Measurements from ENCODE around the gene RPRD2.

The RPRD2 gene

DNA sequence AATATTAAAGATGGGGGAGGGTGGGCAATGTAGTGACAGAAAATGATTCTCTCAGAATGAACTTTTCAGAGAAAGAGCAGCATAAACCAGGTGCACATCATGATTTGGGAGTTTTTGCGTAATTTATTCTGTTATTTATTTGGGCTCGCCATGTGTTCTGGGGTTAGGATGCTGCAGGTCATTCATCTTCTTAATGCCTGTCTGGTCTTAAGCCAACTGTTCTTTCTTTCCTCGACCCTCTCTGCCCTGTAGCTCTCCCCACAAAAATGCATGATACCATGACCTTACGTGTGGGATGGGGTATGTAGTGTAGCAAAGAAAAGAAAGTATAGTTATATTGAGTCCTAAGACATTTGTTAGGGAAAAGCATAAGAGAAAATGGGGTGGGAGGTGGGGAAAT, 110.9 kb downstream of the RPRD2 start:
- ATAC-seq: no peak
- no peak for DNase-seq (ENCODE audit: low spot score in 2 of 2)
- Mint-ChIP-seq H3K4me3 (no peak overlapping the region), H3K4me1 (peaks cover 12% of the 10 kb centered on the region), H3K36me3 (peaks cover 46% of the 10 kb centered on the region), H3K9me3 (no peaks in the 10 kb centered on the region), H3K27ac (peak overlapping the region; percentile 81)

DNA sequence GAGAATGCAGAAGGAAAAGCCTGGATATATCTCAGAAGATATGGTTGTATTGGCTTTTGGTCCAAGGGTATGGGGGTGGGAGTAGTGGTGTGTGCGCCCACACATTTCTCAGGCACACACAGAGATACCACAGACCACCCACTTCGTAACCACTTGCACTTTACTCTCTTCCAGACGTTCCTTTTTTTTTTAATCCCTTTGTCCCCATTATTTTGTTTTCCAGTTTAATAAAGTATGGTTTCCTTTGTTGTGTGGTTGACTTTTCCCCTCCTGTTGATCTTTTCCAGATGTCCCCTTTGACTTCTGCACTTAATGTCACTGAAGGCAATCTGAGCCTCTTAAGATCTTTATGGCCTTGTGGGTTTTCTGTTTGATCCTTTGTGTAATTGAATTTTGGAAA, 112.8 kb downstream of the RPRD2 start:
- Mint-ChIP-seq H3K27ac (no peak overlapping the region), H3K9me3 (no peaks in the 10 kb centered on the region), H3K4me3 (no peak overlapping the region), H3K4me1 (peaks cover 8% of the 10 kb centered on the region), H3K36me3 (peaks cover 29% of the 10 kb centered on the region)
- ATAC-seq: no peak
- no peak for DNase-seq (ENCODE audit: low spot score in 2 of 2)

DNA sequence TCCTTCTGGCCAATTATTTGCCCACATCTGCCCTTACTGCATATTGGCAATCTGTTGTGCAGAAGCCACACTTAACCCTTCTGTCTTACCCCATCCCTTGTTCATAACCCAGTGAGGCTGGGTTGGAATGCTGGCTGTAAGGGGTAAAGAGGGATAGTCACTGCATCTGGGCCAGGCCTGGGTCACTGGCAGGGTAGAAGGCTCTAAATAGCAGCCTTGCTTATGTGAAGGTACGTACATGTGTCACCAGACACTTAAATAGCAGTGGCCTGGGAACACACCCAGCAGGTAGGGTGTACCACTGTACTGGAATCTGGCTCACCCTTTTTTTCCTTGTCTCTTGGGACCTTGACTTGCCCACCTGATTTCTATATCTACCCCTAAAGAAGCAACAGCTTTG, 113.4 kb downstream of the RPRD2 start:
- Mint-ChIP-seq H3K27ac (peak overlapping the region; percentile 50), H3K4me3 (no peak overlapping the region), H3K9me3 (no peaks in the 10 kb centered on the region), H3K4me1 (peaks cover 6% of the 10 kb centered on the region), H3K36me3 (peaks cover 24% of the 10 kb centered on the region)
- no peak for DNase-seq (ENCODE audit: low spot score in 2 of 2)
- peak; percentile 36 for ATAC-seq

DNA sequence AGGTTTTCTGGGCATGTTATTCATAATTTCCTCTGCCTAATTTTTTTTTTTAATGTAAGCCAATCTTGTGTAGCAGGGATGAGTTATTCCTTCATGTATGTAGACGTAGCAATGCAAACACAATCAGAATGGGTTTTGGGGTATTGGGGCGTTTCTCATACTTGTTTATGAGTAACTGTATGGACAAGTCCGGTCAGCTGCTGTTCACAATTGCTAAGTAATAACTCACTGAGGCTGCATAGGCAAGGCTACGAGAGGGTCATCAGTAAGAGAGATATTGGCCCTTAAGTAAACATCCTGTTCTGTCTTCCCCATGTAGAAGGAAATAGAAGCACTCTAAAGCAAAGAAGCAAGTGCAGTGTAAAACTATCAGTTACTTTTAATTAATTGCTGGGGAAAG, 113.8 kb downstream of the RPRD2 start:
- H3K4me3 Mint-ChIP-seq: no peak overlapping the region

DNA sequence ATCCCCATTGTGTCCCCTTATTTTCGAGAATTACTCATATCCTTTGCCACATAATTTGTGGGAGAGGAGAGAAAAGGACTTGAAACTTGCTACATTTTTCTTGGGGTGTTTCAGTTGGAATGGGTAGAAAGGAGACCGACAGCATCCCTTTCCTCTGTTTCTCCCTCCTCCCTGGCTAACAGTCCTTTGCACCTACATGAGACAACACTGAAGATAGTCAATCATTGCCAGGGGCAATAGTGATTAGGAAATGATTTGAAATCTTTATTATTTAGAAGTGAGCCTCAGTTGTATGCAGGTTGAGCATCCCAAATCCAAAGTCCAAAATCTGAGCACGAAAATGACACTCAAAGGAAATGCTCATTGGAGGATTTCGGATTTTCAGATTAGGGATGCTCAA, 115.4 kb downstream of the RPRD2 start:
- Mint-ChIP-seq H3K4me1 (peaks cover 6% of the 10 kb centered on the region), H3K9me3 (no peaks in the 10 kb centered on the region), H3K27ac (no peak overlapping the region), H3K36me3 (peaks cover 3% of the 10 kb centered on the region), H3K4me3 (no peak overlapping the region)
- no peak for ATAC-seq
- no peak for DNase-seq (ENCODE audit: low spot score in 2 of 2)

More for the DNA sequence above, 113.8 kb downstream of the RPRD2 start:
- Mint-ChIP-seq H3K9me3 (no peaks in the 10 kb centered on the region), H3K36me3 (peaks cover 20% of the 10 kb centered on the region), H3K4me1 (peaks cover 6% of the 10 kb centered on the region), H3K27ac (peak overlapping the region; percentile 50)
- DNase-seq (ENCODE audit: low spot score in 2 of 2): no peak
- no peak for ATAC-seq

DNA sequence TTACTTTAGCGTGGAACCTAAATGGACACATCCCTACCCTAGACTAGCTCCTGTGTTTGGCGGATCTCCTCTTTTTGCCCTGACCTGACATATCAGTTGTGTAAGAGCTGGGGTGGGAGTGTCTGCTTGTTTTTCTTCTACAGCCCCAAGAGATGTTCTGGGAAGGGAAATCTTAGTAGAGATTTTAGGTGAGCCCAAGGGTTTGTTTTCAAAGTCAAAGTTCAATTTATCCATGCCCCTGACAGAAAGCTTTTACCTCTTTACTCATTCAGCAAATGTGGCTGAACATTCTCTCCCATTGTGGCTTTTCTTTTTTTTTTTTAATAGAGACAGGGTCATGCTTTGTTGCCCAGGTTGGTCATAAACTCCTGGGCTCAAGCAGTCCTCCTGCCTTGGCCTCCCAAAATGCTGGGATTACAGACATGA, 116.0 kb downstream of the RPRD2 start:
- no peak overlapping the region for H3K4me3 Mint-ChIP-seq
- H3K27ac Mint-ChIP-seq: no peak overlapping the region
- no peak for DNase-seq (ENCODE audit: low spot score in 2 of 2)
- ATAC-seq: no peak
- peaks cover 9% of the 10 kb centered on the region for H3K4me1 Mint-ChIP-seq
- no peaks in the 10 kb centered on the region for H3K36me3 Mint-ChIP-seq
- no peaks in the 10 kb centered on the region for H3K9me3 Mint-ChIP-seq

DNA sequence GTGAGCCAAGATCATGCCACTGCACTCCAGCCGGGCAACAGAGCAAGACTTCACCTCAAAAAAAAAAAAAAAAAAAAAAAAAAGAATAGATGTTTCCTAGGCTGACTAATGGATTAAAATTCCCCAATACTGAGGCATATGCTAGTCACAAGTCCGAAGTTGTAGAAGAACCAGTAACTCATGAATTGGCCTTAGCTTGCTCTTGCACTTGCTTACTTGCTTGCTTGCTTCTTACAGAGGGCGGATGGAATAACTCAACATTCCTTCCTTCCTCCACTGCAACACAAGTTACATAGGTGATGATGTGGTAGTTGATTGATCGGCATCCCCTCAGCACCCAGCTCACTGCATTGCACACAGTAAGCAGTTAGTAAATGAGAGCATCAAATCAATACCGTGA, 120.5 kb downstream of the RPRD2 start:
- Mint-ChIP-seq H3K27ac (no peak overlapping the region), H3K9me3 (no peaks in the 10 kb centered on the region), H3K36me3 (peaks cover 13% of the 10 kb centered on the region), H3K4me1 (peaks cover 27% of the 10 kb centered on the region), H3K4me3 (no peak overlapping the region)
- ATAC-seq (no peak), DNase-seq (ENCODE audit: low spot score in 2 of 2) (no peak)

DNA sequence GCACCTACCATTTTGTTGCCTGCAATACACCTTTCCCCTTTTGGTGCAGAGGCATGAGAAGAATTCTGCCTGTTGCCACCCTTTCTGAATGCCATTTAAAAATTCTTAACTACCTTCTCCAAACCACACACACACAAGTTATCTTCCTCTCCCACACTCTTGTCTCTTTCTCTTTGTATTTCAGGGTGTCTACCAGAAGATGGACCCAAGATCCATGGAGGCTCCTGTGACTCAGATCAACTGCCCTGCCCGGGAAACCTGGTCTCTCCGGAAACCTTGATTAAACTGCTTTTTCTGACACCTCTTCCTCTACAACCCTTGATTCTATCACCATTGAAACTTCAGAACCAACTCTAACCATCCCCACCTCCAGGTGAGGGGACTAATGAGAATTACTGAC, 120.9 kb downstream of the RPRD2 start:
- H3K36me3 Mint-ChIP-seq: peaks cover 16% of the 10 kb centered on the region
- H3K4me3 Mint-ChIP-seq: no peak overlapping the region
- H3K4me1 Mint-ChIP-seq: peaks cover 27% of the 10 kb centered on the region
- ATAC-seq (no peak), DNase-seq (ENCODE audit: low spot score in 2 of 2) (no peak)
- H3K27ac Mint-ChIP-seq: no peak overlapping the region
- H3K9me3 Mint-ChIP-seq: no peaks in the 10 kb centered on the region

DNA sequence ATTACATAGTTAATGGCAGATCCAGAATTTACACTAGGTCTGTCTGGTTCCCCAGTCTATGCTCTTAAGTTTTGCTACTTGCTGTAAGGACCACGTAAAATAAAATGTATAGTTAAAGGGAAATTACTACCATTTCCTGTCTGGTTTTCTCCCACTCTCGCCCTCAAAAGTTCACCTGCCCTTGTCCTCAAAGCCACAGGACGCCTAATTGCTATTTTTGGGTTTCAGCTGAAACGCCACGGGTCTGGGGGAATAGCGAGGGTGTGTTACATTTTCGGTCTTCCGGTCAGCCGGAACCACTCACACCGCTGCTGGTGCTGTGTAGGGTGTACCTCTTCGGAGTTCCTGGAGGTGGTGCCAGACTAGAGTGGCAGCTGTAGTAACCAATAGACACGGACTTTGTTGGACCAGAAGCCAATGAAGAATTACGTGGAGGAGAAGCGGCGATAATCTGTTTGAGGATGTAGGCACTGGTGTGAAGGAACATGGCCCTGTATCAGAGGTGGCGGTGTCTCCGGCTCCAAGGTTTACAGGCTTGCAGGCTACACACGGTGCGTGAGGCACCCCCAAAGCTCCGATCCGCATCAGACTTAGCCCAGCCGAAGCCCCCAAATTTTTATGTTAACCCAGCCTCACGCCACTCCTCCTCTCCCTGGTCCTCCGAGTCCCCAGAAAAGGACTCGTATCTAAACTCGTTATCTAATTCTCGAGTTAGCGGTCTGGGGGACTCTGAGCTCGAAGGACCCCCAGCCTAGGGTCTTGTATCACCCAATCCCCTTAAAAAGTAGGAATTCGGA, 123.2 kb downstream of the RPRD2 start, which contains the start of gene TARS2:
Gene TARS2 (plus strand): TSS at position 454 of the 797 bp plus-strand sequence. CDS start 32 bp downstream, at position 486.
- DNase-seq (ENCODE audit: low spot score in 2 of 2) (peak; percentile 92 to 99), ATAC-seq (peak; percentile 100)
- peak within 1 kb of the TSS; percentile 91 for H3K27ac Mint-ChIP-seq
- H3K4me1 Mint-ChIP-seq: peaks cover 27% of the 10 kb centered on the region
- H3K4me3 Mint-ChIP-seq: peak within 1 kb of the TSS; percentile 95
- H3K36me3 Mint-ChIP-seq: peaks cover 39% of the 10 kb centered on the region
- H3K9me3 Mint-ChIP-seq: no peaks in the 10 kb centered on the region

DNA sequence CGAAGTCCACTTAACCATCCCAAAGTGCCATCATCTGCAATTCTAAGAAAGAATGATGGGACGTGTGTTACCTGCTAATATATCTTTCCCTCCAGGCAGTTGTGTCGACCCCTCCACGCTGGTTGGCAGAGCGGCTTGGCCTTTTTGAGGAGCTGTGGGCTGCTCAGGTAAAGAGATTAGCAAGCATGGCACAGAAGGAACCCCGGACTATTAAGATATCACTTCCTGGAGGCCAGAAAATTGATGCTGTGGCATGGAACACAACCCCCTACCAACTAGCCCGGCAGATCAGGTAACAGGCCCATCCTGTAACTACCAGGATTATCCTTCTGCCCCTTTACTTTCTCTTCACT, 123.8 kb downstream of the RPRD2 start:
- peak overlapping the region; percentile 91 for H3K27ac Mint-ChIP-seq
- DNase-seq (ENCODE audit: low spot score in 2 of 2) (no peak), ATAC-seq (no peak)
- H3K4me3 Mint-ChIP-seq: peak overlapping the region; percentile 95
- no peaks in the 10 kb centered on the region for H3K9me3 Mint-ChIP-seq
- H3K4me1 Mint-ChIP-seq: peaks cover 27% of the 10 kb centered on the region
- H3K36me3 Mint-ChIP-seq: peaks cover 45% of the 10 kb centered on the region

DNA sequence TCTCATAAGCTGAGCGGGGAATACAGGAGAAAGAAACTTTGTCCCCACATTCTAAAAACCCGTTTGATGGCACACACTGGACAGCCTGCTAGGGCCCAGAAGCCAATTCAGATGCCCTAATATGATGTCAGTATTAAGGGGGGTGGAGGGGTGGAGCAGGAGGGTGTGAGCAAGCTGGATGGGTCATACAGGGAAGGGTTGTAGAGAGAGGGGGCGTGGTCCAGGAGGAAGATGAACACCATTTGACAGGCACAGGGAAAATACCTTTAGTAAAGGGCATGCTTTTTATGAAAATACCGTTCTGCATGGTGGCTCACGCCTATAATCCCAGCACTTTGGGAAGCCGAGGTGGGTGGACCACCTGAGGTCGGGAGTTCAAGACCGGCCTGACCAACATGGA, 129.2 kb downstream of the RPRD2 start:
- no peak overlapping the region for H3K4me3 Mint-ChIP-seq
- no peak for DNase-seq (ENCODE audit: low spot score in 2 of 2)
- peaks cover 13% of the 10 kb centered on the region for H3K4me1 Mint-ChIP-seq
- no peaks in the 10 kb centered on the region for H3K9me3 Mint-ChIP-seq
- ATAC-seq: no peak
- H3K36me3 Mint-ChIP-seq: peaks cover 92% of the 10 kb centered on the region
- no peak overlapping the region for H3K27ac Mint-ChIP-seq

DNA sequence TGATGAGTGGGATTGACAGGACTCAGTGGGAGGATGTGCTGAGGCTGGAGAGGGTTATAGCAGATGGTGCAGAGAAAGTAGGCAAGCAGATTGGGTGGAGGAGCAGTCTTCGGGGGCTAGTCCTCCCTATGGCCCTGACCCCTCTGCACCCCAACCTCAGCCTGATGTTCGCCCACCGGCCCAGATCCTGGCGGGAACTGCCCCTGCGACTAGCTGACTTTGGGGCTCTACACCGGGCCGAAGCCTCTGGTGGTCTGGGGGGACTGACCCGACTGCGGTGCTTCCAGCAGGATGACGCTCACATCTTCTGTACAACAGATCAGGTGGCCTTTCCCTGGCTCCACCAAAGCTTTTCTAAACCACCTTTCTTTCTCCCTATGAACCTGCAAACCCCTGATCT, 134.4 kb downstream of the RPRD2 start:
- Mint-ChIP-seq H3K27ac (peak overlapping the region; percentile 9), H3K4me1 (no peaks in the 10 kb centered on the region), H3K9me3 (no peaks in the 10 kb centered on the region), H3K36me3 (peaks cover 99% of the 10 kb centered on the region), H3K4me3 (no peak overlapping the region)
- no peak for DNase-seq (ENCODE audit: low spot score in 2 of 2)
- no peak for ATAC-seq

DNA sequence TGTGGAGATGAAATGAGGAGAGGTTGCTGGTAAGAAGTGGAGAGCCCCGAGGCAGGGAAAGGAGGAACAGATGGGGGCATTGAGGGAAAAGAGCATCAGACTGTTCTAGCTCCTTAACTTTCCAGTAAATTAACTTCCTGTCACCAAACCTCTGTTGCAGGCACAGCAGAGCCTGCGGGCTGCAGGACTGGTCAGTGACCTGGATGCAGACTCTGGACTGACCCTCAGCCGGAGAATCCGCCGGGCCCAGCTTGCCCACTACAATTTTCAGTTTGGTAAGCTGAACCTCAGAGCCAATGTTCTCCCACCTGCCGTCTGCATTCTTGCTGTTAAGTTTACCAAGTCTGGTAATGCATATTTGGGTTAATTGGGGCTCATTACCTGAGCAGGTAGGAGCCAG, 141.5 kb downstream of the RPRD2 start:
- Mint-ChIP-seq H3K9me3 (no peaks in the 10 kb centered on the region), H3K36me3 (peaks cover 64% of the 10 kb centered on the region), H3K4me1 (peaks cover 8% of the 10 kb centered on the region), H3K27ac (peak overlapping the region; percentile 68), H3K4me3 (no peak overlapping the region)
- DNase-seq (ENCODE audit: low spot score in 2 of 2) (no peak), ATAC-seq (no peak)

DNA sequence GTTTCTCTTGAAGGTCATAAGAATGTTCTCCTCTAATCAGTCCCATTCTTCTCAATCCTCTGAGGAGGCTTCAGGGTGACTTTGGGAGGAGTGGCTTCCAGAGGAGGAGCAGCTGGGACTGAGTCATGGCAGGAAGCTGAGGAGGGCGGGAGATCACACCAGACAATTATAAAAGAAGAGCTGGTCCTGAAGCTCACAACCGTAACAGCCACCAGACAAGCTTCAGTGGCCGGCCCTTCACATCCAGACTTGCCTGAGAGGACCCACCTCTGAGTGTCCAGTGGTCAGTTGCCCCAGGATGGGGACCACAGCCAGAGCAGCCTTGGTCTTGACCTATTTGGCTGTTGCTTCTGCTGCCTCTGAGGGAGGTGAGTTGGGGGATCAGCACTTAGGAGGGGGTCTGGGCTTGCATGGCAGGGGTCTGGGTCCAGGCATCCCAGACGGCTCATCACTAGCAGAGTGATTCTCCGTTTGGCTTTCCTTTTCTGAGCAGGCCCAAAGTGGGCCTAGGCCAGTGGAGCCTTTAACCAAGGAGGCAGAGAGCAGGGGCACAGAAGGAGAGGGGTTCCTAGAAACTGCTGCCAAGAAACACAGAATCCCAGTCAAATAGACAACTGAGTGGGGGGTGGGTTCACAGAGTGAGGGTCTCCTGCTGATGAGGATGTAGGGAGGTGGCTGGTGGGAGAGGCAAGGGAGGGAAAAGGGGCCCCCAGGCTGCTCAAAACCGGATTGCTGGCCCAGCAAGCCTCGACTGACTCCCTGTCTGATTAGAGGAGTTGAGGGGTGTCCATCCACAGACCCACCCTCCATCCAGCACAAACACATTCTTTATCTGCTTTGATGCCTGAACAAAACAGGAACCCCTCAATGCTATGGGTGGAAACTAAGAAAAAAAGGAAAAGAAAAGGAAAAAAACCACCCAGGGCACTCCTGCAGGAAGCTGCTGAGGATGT, 144.2 kb downstream of the RPRD2 start, which contains the start of gene ECM1:
Gene ECM1 (plus strand): TSS at position 198 of the 953 bp plus-strand sequence. CDS start 101 bp downstream, at position 299.
- Mint-ChIP-seq H3K27ac (peak within 1 kb of the TSS; percentile 86), H3K4me3 (no peak within 1 kb of the TSS), H3K36me3 (peaks cover 36% of the 10 kb centered on the region), H3K9me3 (no peaks in the 10 kb centered on the region), H3K4me1 (peaks cover 12% of the 10 kb centered on the region)
- no peak for ATAC-seq
- no peak for DNase-seq (ENCODE audit: low spot score in 2 of 2)

DNA sequence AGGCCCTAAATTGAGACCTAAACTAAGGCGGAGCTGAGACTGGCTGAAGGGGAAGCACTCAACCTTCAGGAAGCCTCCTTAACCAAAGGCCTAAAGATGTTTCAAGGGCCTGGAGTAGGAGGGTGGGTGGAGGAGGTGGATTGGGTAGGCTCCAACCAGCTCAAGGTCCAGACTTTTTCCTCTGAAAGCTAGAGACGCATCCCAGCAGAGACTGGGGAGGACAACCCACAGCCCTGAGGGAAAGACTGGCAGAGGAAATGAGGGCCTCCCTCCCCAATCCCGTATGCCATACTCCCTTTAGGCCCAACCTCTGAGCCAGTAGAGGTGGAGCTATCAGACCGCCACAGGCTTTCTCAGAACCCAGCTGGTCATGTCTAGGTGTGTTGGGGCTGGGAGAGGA, 145.0 kb downstream of the RPRD2 start:
- Mint-ChIP-seq H3K4me3 (no peak overlapping the region), H3K27ac (peak overlapping the region; percentile 86), H3K4me1 (peaks cover 13% of the 10 kb centered on the region), H3K9me3 (no peaks in the 10 kb centered on the region), H3K36me3 (peaks cover 28% of the 10 kb centered on the region)
- no peak for DNase-seq (ENCODE audit: low spot score in 2 of 2)
- ATAC-seq: no peak
